Activated CD4-positive, alpha-beta T cell treated with anti-CD3 and anti-CD28 coated beads for 48 hours (primary cell): ENCODE measurements around the gene NEU3.
"Not testable (repeated sequence)": the region's sequence is repeated elsewhere in the genome, so short reads cannot be mapped to it uniquely, and the experiment has no call there.

ENCODE experiments used
- DNase-seq: peaks from one replicate; pipeline ENCODE4 v3.0.0-alpha.2; 2020

Gene NEU3

GRCh38 chr11:75031771-75032549, 43.2 kb downstream of the NEU3 start:
- DNase-seq = peak; percentile 82

- no peak for DNase-seq
These were observed 43.8 kb downstream of the NEU3 start for GRCh38 chr11:75032550-75032935.

GRCh38 chr11:75033916-75034315, 45.2 kb downstream of the NEU3 start:
- no peak for DNase-seq

GRCh38 chr11:75035256-75035655, 46.5 kb downstream of the NEU3 start:
- DNase-seq = no peak

- no peak for DNase-seq
These were observed 47.3 kb downstream of the NEU3 start for GRCh38 chr11:75035911-75036565.

GRCh38 chr11:75040167-75040770, 51.5 kb downstream of the NEU3 start:
- no peak for DNase-seq

GRCh38 chr11:75041263-75041662, 52.5 kb downstream of the NEU3 start:
- DNase-seq = no peak

- DNase-seq = not testable (repeated sequence)
These were observed 53.1 kb downstream of the NEU3 start for GRCh38 chr11:75041821-75042220.

GRCh38 chr11:75044381-75045170, 55.8 kb downstream of the NEU3 start:
- not testable (repeated sequence) for DNase-seq

GRCh38 chr11:75046668-75047067, 57.9 kb downstream of the NEU3 start:
- not testable (repeated sequence) for DNase-seq

GRCh38 chr11:75047191-75047590, 58.5 kb downstream of the NEU3 start:
- DNase-seq = no peak

GRCh38 chr11:75049501-75050266, 61.0 kb downstream of the NEU3 start:
- not testable (repeated sequence) for DNase-seq

GRCh38 chr11:75050516-75050915, 61.8 kb downstream of the NEU3 start:
- no peak for DNase-seq

GRCh38 chr11:75051043-75051442, 62.3 kb downstream of the NEU3 start:
- DNase-seq = no peak

- DNase-seq = no peak
These were observed 63.7 kb downstream of the NEU3 start for GRCh38 chr11:75052457-75052856.

GRCh38 chr11:75055511-75055910, 66.8 kb downstream of the NEU3 start:
- DNase-seq = no peak

GRCh38 chr11:75056814-75057213, 68.1 kb downstream of the NEU3 start:
- no peak for DNase-seq

- no peak for DNase-seq
These were observed 70.6 kb downstream of the NEU3 start for GRCh38 chr11:75059299-75059698.

- DNase-seq = no peak
These were observed 75.1 kb downstream of the NEU3 start for GRCh38 chr11:75063741-75064314.

GRCh38 chr11:75066061-75066460, 77.3 kb downstream of the NEU3 start:
- DNase-seq = no peak
